ENCODE measurements around the gene PADI2.

Gene PADI2

GRCh38 chr1:17117451-17118265 lies 1.6 kb downstream of the PADI2 start:
- no peak overlapping the region for H3K4me3 ChIP-seq (ENCODE audit: low read depth, low read length)
- DNase-seq (ENCODE audit: low read depth) = no peak
- TF ChIP-seq, protein P1, sequence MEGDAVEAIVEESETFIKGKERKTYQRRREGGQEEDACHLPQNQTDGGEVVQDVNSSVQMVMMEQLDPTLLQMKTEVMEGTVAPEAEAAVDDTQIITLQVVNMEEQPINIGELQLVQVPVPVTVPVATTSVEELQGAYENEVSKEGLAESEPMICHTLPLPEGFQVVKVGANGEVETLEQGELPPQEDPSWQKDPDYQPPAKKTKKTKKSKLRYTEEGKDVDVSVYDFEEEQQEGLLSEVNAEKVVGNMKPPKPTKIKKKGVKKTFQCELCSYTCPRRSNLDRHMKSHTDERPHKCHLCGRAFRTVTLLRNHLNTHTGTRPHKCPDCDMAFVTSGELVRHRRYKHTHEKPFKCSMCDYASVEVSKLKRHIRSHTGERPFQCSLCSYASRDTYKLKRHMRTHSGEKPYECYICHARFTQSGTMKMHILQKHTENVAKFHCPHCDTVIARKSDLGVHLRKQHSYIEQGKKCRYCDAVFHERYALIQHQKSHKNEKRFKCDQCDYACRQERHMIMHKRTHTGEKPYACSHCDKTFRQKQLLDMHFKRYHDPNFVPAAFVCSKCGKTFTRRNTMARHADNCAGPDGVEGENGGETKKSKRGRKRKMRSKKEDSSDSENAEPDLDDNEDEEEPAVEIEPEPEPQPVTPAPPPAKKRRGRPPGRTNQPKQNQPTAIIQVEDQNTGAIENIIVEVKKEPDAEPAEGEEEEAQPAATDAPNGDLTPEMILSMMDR (IDR thresholded peaks at IDR 0.05; ENCODE audit: insufficient read depth, low read depth, low read length, missing control alignments) = no peak

DNA sequence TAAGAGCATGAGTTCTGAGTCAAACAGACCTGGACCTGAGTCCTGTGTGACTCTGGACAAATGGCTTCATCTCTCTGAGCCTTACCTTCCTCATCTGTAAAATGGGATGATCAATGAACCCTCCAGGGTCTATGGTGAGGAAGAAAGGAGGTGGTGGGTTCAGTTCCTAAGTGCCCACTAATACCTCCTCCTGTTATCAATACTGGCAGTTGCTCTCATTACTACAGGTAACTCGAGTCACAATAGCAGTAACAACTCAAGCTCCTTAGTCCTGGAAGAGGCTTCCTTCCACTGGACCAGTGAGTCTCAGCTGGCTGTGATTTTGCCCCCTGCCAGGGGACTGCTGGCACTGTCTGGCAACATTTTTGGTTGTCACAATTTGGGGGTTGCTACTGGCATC lies 2.6 kb downstream of the PADI2 start:
- TF ChIP-seq, protein P1 (IDR thresholded peaks at IDR 0.05; ENCODE audit: insufficient read depth, low read depth, low read length, missing control alignments) = no peak
- no peak overlapping the region for H3K4me3 ChIP-seq (ENCODE audit: low read depth, low read length)
- no peak for DNase-seq (ENCODE audit: low read depth)

- no peak overlapping the region for H3K4me3 ChIP-seq (ENCODE audit: low read depth, low read length)
- TF ChIP-seq, protein P1 (IDR thresholded peaks at IDR 0.05; ENCODE audit: insufficient read depth, low read depth, low read length, missing control alignments) = no peak
- DNase-seq (ENCODE audit: low read depth) = no peak
Measured at GRCh38 chr1:17113963-17114362, 5.3 kb downstream of the PADI2 start.

DNA sequence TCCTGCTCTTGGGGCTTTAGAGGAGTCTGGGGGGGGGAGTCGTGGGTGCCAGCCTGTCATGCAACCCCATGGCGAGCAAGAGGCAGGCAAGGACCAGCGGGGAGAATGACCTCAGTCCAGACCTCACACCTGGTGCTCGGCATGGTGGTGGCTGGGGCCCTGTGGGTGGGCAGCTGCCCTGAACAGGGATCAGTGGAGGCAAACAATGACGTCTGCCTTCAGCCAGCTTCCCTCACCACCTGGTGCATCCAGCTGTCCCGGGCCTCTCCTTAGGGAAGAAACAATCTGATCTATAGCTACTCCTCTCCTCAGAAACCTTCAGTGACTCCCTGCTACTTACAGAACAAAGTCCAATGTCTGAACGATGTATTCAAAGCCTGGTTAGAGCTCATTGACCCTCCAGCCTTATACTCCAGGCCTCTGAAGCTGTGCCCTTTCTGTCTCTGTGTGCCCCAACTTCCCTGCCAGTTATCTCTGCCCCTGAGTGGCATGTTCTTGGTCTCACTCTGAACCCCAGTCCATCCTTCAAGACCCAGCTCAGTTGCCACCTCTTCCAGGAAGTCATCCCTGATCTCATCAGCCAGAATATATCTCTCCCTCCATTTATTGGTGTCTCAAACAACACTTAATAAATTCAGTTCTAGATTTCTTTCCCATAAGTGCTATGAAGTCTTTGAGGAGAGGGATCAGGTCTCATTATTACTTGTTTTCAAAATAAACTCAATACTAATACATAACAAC lies 6.6 kb downstream of the PADI2 start:
- TF ChIP-seq, protein P1 (IDR thresholded peaks at IDR 0.05; ENCODE audit: insufficient read depth, low read depth, low read length, missing control alignments) = no peak
- H3K4me3 ChIP-seq (ENCODE audit: low read depth, low read length) = no peak overlapping the region
- no peak for DNase-seq (ENCODE audit: low read depth)

DNA sequence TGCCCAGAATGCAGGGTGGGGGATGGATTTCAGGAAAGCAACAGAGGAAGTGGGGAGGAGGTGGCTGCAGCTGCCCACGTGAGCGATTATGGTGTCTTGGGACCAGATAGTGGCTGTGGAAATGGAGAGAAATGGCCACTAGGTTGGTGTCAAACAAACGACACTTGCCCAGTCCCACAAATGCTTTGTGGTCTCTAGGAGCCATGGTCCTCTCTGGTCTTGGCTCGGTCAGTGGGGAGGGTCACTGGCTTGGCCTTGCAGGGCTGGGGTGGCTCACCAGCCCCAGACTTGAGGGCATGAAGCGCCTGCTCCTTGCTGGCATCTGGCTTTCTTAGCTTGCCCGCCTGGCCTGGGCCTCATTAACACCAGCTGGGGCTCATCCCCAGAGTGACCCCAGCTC lies 7.2 kb downstream of the PADI2 start:
- H3K4me3 ChIP-seq (ENCODE audit: low read depth, low read length) = no peak overlapping the region
- TF ChIP-seq, protein P1 (IDR thresholded peaks at IDR 0.05; ENCODE audit: insufficient read depth, low read depth, low read length, missing control alignments) = no peak
- no peak for DNase-seq (ENCODE audit: low read depth)

- TF ChIP-seq, protein P1 (IDR thresholded peaks at IDR 0.05; ENCODE audit: insufficient read depth, low read depth, low read length, missing control alignments) = no peak
- no peak overlapping the region for H3K4me3 ChIP-seq (ENCODE audit: low read depth, low read length)
- DNase-seq (ENCODE audit: low read depth) = no peak
Measured at GRCh38 chr1:17110555-17110926, 8.7 kb downstream of the PADI2 start.

Data from GM12865 (cell line).